DMS 273 treated with DMSO at 0.1 percent for 48 hours (cell line): ENCODE data around the gene ZNF343.
"Not testable (repeated sequence)": the region's sequence is repeated elsewhere in the genome, so short reads cannot be mapped to it uniquely, and the experiment has no call there.

Experiments used
- DNase-seq: peaks from one replicate; lab custom pipeline; 2025; lab: John Stamatoyannopoulos, UW

Gene ZNF343

GRCh38 chr20:2508631-2509467, at the start of gene ZNF343:
Gene ZNF343, minus strand, starts transcription at chr20:2508915. Its CDS starts 15,020 bp downstream, at chr20:2493895.
- DNase-seq: peak; percentile 68

GRCh38 chr20:2557873-2558580, 49.3 kb upstream of the ZNF343 start:
- no peak for DNase-seq

GRCh38 chr20:2545594-2545993, 36.9 kb upstream of the ZNF343 start:
- DNase-seq: no peak

GRCh38 chr20:2544211-2544610, 35.5 kb upstream of the ZNF343 start:
- DNase-seq: no peak

GRCh38 chr20:2542361-2542760, 33.6 kb upstream of the ZNF343 start:
- DNase-seq: no peak

GRCh38 chr20:2541940-2542339, 33.2 kb upstream of the ZNF343 start:
- DNase-seq: no peak

GRCh38 chr20:2538931-2539720, 30.4 kb upstream of the ZNF343 start:
- no peak for DNase-seq

- DNase-seq: no peak
These were observed 29.6 kb upstream of the ZNF343 start for GRCh38 chr20:2538356-2538755.

- DNase-seq: no peak
These were observed 28.4 kb upstream of the ZNF343 start for GRCh38 chr20:2537101-2537500.

GRCh38 chr20:2536560-2536986, 27.9 kb upstream of the ZNF343 start, which contains the start of gene TMC2:
Gene TMC2, plus strand, starts transcription at chr20:2536573. Its CDS starts 49 bp downstream, at chr20:2536622.
- no peak for DNase-seq

GRCh38 chr20:2535711-2536559, 27.2 kb upstream of the ZNF343 start:
- no peak for DNase-seq

GRCh38 chr20:2533118-2533517, 24.4 kb upstream of the ZNF343 start:
- DNase-seq: no peak

- DNase-seq: no peak
These were observed 20.1 kb upstream of the ZNF343 start for GRCh38 chr20:2528671-2529271.

GRCh38 chr20:2527762-2528161, 19.0 kb upstream of the ZNF343 start:
- DNase-seq: no peak

- not testable (repeated sequence) for DNase-seq
These were observed 17.5 kb upstream of the ZNF343 start for GRCh38 chr20:2526218-2526583.

- DNase-seq: no peak
These were observed 16.2 kb upstream of the ZNF343 start for GRCh38 chr20:2524709-2525506.

- DNase-seq: peak; percentile 29
These were observed 15.4 kb upstream of the ZNF343 start for GRCh38 chr20:2523919-2524708.

GRCh38 chr20:2522826-2523429, 14.2 kb upstream of the ZNF343 start:
- DNase-seq: not testable (repeated sequence)
